Breast epithelium (tissue), 3 donors: Measurements from ENCODE around the gene C17orf113.

Experiments used
- CTCF ChIP-seq, 3 donors: fragments of 450-650 bp; IDR thresholded peaks; one replicate each; pipeline ENCODE4 v1.5.1; 2016 to 2017; ENCODE audit warnings: antibody characterized with exemption in 3 of 3, mild to moderate bottlenecking in 3 of 3, moderate library complexity in 3 of 3
- POLR2AphosphoS5 ChIP-seq, 3 donors: sonication (generic); formaldehyde crosslinking; IDR thresholded peaks; one replicate each; pipeline ENCODE4 v1.6.1; 2017; ENCODE audit warnings: antibody characterized with exemption in 3 of 3

GRCh38 chr17:41998497-41998896, 51.9 kb downstream of the C17orf113 start:
- no peak for TF ChIP-seq CTCF (IDR thresholded peaks at IDR 0.05)
- no peak for TF ChIP-seq POLR2AphosphoS5 (IDR thresholded peaks at IDR 0.05)
